ENCODE results near the gene GOSR1. TPM values are rescaled to one million over a fixed set of nuclear protein-coding genes. Genes with fewer than 3 reads are reported as not detected.
"Not testable (repeated sequence)": the region's sequence is repeated elsewhere in the genome, so short reads cannot be mapped to it uniquely, and the experiment has no call there.

Gene GOSR1
- total RNA-seq, 5 donors from 2014 or later (not counting 1 experiment from before 2014, with no cell fraction given) = 47.7 to 56.3 (median 49.6) TPM

DNA sequence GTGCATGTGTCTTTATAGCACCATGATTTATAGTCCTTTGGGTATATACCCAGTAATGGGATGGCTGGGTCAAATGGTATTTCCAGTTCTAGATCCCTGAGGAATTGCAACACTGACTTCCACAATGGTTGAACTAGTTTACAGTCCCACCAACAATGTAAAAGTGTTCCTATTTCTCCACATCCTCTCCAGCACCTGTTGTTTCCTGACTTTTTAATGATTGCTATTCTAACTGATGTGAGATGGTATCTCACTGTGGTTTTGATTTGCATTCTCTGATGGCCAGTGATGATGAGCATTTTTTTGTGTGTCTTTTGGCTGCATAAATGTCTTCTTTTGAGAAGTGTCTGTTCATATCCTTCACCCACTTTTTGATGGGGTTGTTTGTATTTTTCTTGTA lies 30.6 kb upstream of the GOSR1 start:
- H3K27me3 Mint-ChIP-seq; H3K27me3 ChIP-seq (replicated peaks in 1 of 2; ENCODE audit: control insufficient read depth in 2 of 2, extremely low read depth in 1 of 2, insufficient read depth in 2 of 2, low read length in 1 of 2); ATAC-seq (replicated peaks in 1 of 4); H3K4me1 ChIP-seq (ENCODE audit: control insufficient read depth in 1 of 2, extremely low read depth in 1 of 2, insufficient read depth in 2 of 2, low read length in 2 of 2); H3K4me3 ChIP-seq (ENCODE audit: control insufficient read depth in 1 of 2, extremely low read depth in 1 of 2, low read length in 1 of 2); CTCF ChIA-PET; H3K27ac Mint-ChIP-seq; H3K27ac ChIP-seq (ENCODE audit: low read length); DNase-seq; H3K4me3 Mint-ChIP-seq; H3K9me3 Mint-ChIP-seq; H3K9me3 ChIP-seq; POLR2A ChIA-PET: not testable (repeated sequence)
- peaks cover 53% of the 10 kb centered on the region for H3K36me3 Mint-ChIP-seq
- H3K36me3 ChIP-seq (ENCODE audit: control insufficient read depth in 2 of 2, extremely low read depth in 1 of 2, insufficient read depth in 1 of 2, low read length in 1 of 2) = peaks cover 4 to 27% of the 10 kb centered on the region in 2 donors
- H3K4me1 Mint-ChIP-seq = peaks cover 0 to 11% (median 5%) of the 10 kb centered on the region in 3 donors

DNA sequence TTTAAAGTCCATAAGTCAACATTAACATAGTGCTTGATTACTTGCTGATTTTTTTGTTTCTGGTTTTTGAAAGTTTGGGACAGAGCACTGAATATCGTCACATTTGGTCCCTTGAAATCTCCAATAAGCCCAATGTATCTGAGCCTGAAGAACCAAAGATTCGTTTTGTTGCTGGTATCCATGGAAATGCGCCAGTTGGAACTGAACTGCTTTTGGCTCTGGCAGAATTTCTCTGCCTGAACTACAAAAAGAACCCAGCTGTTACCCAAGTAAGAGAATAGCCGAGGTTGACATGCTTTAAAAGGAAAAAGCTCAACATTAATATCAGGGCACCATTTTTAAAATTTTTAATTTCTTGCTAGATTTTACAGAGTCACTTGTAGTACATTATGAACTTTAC lies 27.7 kb upstream of the GOSR1 start:
- Histone ChIP-seq H3K27me3 (replicated peaks in 1 of 2; ENCODE audit: control insufficient read depth in 2 of 2, extremely low read depth in 1 of 2, insufficient read depth in 2 of 2, low read length in 1 of 2) (no peaks in the 10 kb centered on the region), H3K36me3 (ENCODE audit: control insufficient read depth in 2 of 2, extremely low read depth in 1 of 2, insufficient read depth in 1 of 2, low read length in 1 of 2) (peaks cover 4 to 33% of the 10 kb centered on the region in 2 donors), H3K9me3 (no peaks in the 10 kb centered on the region), H3K4me3 (ENCODE audit: control insufficient read depth in 1 of 2, extremely low read depth in 1 of 2, low read length in 1 of 2) (no peak overlapping the region), H3K27ac (ENCODE audit: low read length) (no peak overlapping the region), H3K4me1 (ENCODE audit: control insufficient read depth in 1 of 2, extremely low read depth in 1 of 2, insufficient read depth in 2 of 2, low read length in 2 of 2) (no peaks in the 10 kb centered on the region)
- peaks cover 53% of the 10 kb centered on the region for H3K36me3 Mint-ChIP-seq
- H3K27ac Mint-ChIP-seq = no peak overlapping the region
- ATAC-seq (replicated peaks in 1 of 4) (no peak), DNase-seq (no peak)
- H3K4me1 Mint-ChIP-seq = peaks cover 0 to 11% (median 5%) of the 10 kb centered on the region in 3 donors
- no peaks in the 10 kb centered on the region for H3K27me3 Mint-ChIP-seq
- WGBS (ENCODE audit: insufficient coverage) = 100% methylated on average over 3 of the region's 4 CpGs
- H3K9me3 Mint-ChIP-seq = no peaks in the 10 kb centered on the region
- CTCF ChIA-PET = no interaction called here
- POLR2A ChIA-PET = interaction anchor here in 1 of 2 donors (0.7 kb wide), 1 partner anchor 651 kb away, joined by 4 read pairs; no protein-coding TSS in a partner anchor
- H3K4me3 Mint-ChIP-seq = no peak overlapping the region

- Mint-ChIP-seq H3K36me3 (peaks cover 54% of the 10 kb centered on the region), H3K4me1 (peaks cover 0 to 11% (median 5%) of the 10 kb centered on the region in 3 donors), H3K27me3 (no peaks in the 10 kb centered on the region), H3K4me3 (no peak overlapping the region), H3K27ac (no peak overlapping the region), H3K9me3 (no peaks in the 10 kb centered on the region)
- WGBS (ENCODE audit: insufficient coverage) = 97% methylated on average over 5 of the region's 12 CpGs
- Histone ChIP-seq H3K4me3 (ENCODE audit: control insufficient read depth in 1 of 2, extremely low read depth in 1 of 2, low read length in 1 of 2) (no peak overlapping the region), H3K4me1 (ENCODE audit: control insufficient read depth in 1 of 2, extremely low read depth in 1 of 2, insufficient read depth in 2 of 2, low read length in 2 of 2) (no peaks in the 10 kb centered on the region), H3K9me3 (no peaks in the 10 kb centered on the region), H3K27me3 (replicated peaks in 1 of 2; ENCODE audit: control insufficient read depth in 2 of 2, extremely low read depth in 1 of 2, insufficient read depth in 2 of 2, low read length in 1 of 2) (no peaks in the 10 kb centered on the region), H3K36me3 (ENCODE audit: control insufficient read depth in 2 of 2, extremely low read depth in 1 of 2, insufficient read depth in 1 of 2, low read length in 1 of 2) (peaks cover 4 to 35% of the 10 kb centered on the region in 2 donors), H3K27ac (ENCODE audit: low read length) (no peak overlapping the region)
- ChIA-PET CTCF (no interaction called here), POLR2A (no interaction called here)
- ATAC-seq (replicated peaks in 1 of 4) (no peak), DNase-seq (no peak)
Measured at GRCh38 chr17:30450125-30451027, 26.8 kb upstream of the GOSR1 start.

DNA sequence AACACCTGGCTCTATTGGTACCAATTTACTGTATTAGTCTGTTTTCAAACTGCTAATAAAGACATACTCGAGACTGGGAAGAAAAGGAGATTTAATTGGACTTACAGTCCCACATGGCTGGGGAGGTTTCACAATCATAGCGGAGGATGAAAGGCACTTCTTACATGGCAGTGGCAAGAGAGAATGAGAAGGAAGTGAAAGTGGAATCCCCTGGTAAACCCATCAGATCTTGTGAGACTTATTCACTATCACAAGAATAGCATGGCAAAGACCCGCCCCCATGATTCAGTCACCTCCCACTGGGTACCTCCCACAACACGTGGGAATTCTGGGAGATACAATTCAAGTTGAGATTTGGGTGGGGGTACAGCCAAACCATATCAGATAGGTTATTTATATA lies 22.6 kb upstream of the GOSR1 start:
- H3K27ac Mint-ChIP-seq = no peak overlapping the region
- Histone ChIP-seq H3K27me3 (replicated peaks in 1 of 2; ENCODE audit: control insufficient read depth in 2 of 2, extremely low read depth in 1 of 2, insufficient read depth in 2 of 2, low read length in 1 of 2) (no peaks in the 10 kb centered on the region), H3K4me1 (ENCODE audit: control insufficient read depth in 1 of 2, extremely low read depth in 1 of 2, insufficient read depth in 2 of 2, low read length in 2 of 2) (no peaks in the 10 kb centered on the region), H3K4me3 (ENCODE audit: control insufficient read depth in 1 of 2, extremely low read depth in 1 of 2, low read length in 1 of 2) (no peak overlapping the region), H3K36me3 (ENCODE audit: control insufficient read depth in 2 of 2, extremely low read depth in 1 of 2, insufficient read depth in 1 of 2, low read length in 1 of 2) (peaks cover 7 to 50% of the 10 kb centered on the region in 2 donors), H3K27ac (ENCODE audit: low read length) (no peak overlapping the region), H3K9me3 (no peaks in the 10 kb centered on the region)
- no CpG with 5 or more reads among the region's 4 CpGs for WGBS (ENCODE audit: insufficient coverage)
- H3K4me1 Mint-ChIP-seq = no peaks in the 10 kb centered on the region
- CTCF ChIA-PET = interaction anchor here in 1 of 2 donors (0.6 kb wide), 1 partner anchor 17 kb away, joined by 3 read pairs; no protein-coding TSS in a partner anchor
- no peak overlapping the region for H3K4me3 Mint-ChIP-seq
- POLR2A ChIA-PET = interaction anchor here in 1 of 2 donors (0.6 kb wide), 1 partner anchor 26 kb away, joined by 8 read pairs; no protein-coding TSS in a partner anchor
- DNase-seq (no peak), ATAC-seq (replicated peaks in 1 of 4) (no peak)
- no peaks in the 10 kb centered on the region for H3K27me3 Mint-ChIP-seq
- H3K36me3 Mint-ChIP-seq = peaks cover 56% of the 10 kb centered on the region
- H3K9me3 Mint-ChIP-seq = no peaks in the 10 kb centered on the region

DNA sequence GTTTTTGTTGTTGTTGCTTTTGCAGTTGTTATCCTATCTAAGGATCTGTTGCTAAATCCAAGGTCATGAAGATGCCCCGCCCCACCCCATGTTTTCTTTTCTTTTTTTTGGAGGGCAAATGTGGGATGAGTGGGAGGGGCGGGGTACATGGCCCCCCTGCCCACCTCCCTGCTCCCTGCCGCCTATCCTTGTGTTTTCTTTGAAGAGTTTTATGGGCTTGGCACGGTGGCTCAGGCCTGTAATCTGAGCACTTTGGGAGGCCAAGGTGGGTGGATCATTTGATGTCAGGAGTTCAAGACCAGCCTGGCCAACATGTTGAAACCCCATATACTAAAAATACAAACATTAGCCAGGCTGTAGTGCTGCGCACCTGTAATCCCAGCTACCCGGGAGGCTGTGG lies 18.8 kb upstream of the GOSR1 start:
- ATAC-seq (replicated peaks in 1 of 4) (no peak), DNase-seq (no peak)
- peaks cover 7 to 50% of the 10 kb centered on the region in 2 donors for H3K36me3 ChIP-seq (ENCODE audit: control insufficient read depth in 2 of 2, extremely low read depth in 1 of 2, insufficient read depth in 1 of 2, low read length in 1 of 2)
- H3K9me3 ChIP-seq = no peaks in the 10 kb centered on the region
- H3K27ac ChIP-seq (ENCODE audit: low read length) = no peak overlapping the region
- Mint-ChIP-seq H3K4me1 (no peaks in the 10 kb centered on the region), H3K4me3 (no peak overlapping the region), H3K9me3 (no peaks in the 10 kb centered on the region), H3K27ac (no peak overlapping the region), H3K36me3 (peaks cover 58% of the 10 kb centered on the region), H3K27me3 (no peaks in the 10 kb centered on the region)
- H3K4me1 ChIP-seq (ENCODE audit: control insufficient read depth in 1 of 2, extremely low read depth in 1 of 2, insufficient read depth in 2 of 2, low read length in 2 of 2) = no peaks in the 10 kb centered on the region
- H3K4me3 ChIP-seq (ENCODE audit: control insufficient read depth in 1 of 2, extremely low read depth in 1 of 2, low read length in 1 of 2) = no peak overlapping the region
- 100% methylated on average over 1 of the region's 6 CpGs for WGBS (ENCODE audit: insufficient coverage)
- CTCF ChIA-PET = no interaction called here
- POLR2A ChIA-PET = no interaction called here
- H3K27me3 ChIP-seq (replicated peaks in 1 of 2; ENCODE audit: control insufficient read depth in 2 of 2, extremely low read depth in 1 of 2, insufficient read depth in 2 of 2, low read length in 1 of 2) = no peaks in the 10 kb centered on the region

GRCh38 chr17:30458797-30459413 lies 18.3 kb upstream of the GOSR1 start:
- POLR2A ChIA-PET; H3K4me1 Mint-ChIP-seq; H3K27ac ChIP-seq (ENCODE audit: low read length); H3K27ac Mint-ChIP-seq; H3K27me3 ChIP-seq (replicated peaks in 1 of 2; ENCODE audit: control insufficient read depth in 2 of 2, extremely low read depth in 1 of 2, insufficient read depth in 2 of 2, low read length in 1 of 2); H3K9me3 Mint-ChIP-seq; H3K4me3 Mint-ChIP-seq; H3K4me3 ChIP-seq (ENCODE audit: control insufficient read depth in 1 of 2, extremely low read depth in 1 of 2, low read length in 1 of 2); ATAC-seq (replicated peaks in 1 of 4); H3K4me1 ChIP-seq (ENCODE audit: control insufficient read depth in 1 of 2, extremely low read depth in 1 of 2, insufficient read depth in 2 of 2, low read length in 2 of 2); DNase-seq; H3K9me3 ChIP-seq; CTCF ChIA-PET; H3K27me3 Mint-ChIP-seq: not testable (repeated sequence)
- WGBS (ENCODE audit: insufficient coverage) = no CpG with 5 or more reads among the region's 5 CpGs
- peaks cover 60% of the 10 kb centered on the region for H3K36me3 Mint-ChIP-seq
- peaks cover 7 to 52% of the 10 kb centered on the region in 2 donors for H3K36me3 ChIP-seq (ENCODE audit: control insufficient read depth in 2 of 2, extremely low read depth in 1 of 2, insufficient read depth in 1 of 2, low read length in 1 of 2)
